KMS-11 (cell line): ENCODE measurements around the gene RBM22.

Source experiments
- H2AFZ ChIP-seq: fragments of 200-600 bp; sonication (generic); 2 replicates; pipeline ENCODE4 v1.6.1; 2016; ENCODE audit warnings: antibody characterized with exemption, mixed run types, low read depth
- H3K27ac ChIP-seq: fragments of 200-600 bp; sonication (generic); 2 replicates; pipeline ENCODE4 v1.6.1; 2016; ENCODE audit warnings: mild to moderate bottlenecking, mixed run types
- H3K27me3 ChIP-seq: fragments of 200-600 bp; sonication (generic); 2 replicates; pipeline ENCODE4 v1.6.1; 2017; ENCODE audit warnings: mild to moderate bottlenecking, low read depth, mixed run types, moderate library complexity; ENCODE audit not compliant: insufficient read depth
- H3K36me3 ChIP-seq: fragments of 200-600 bp; sonication (generic); 2 replicates; pipeline ENCODE4 v1.6.1; 2017; ENCODE audit warnings: mild to moderate bottlenecking, mixed run types; ENCODE audit not compliant: insufficient read depth
- H3K4me1 ChIP-seq: fragments of 200-600 bp; sonication (generic); 2 replicates; pipeline ENCODE4 v1.6.1; 2016; ENCODE audit warnings: mild to moderate bottlenecking, low read depth, mixed run types; ENCODE audit not compliant: poor library complexity, severe bottlenecking
- H3K4me2 ChIP-seq: fragments of 200-600 bp; sonication (generic); 2 replicates; pipeline ENCODE4 v1.7.0; 2016; ENCODE audit warnings: mild to moderate bottlenecking, mixed run types
- H3K4me3 ChIP-seq: fragments of 200-600 bp; sonication (generic); IDR thresholded peaks from 2 replicates; pipeline ENCODE4 v1.6.1; 2017; ENCODE audit warnings: low read depth, low read length, mixed read lengths; ENCODE audit not compliant: insufficient read depth
- H3K79me2 ChIP-seq: fragments of 200-600 bp; sonication (generic); 2 replicates; pipeline ENCODE4 v1.6.1; 2016; ENCODE audit warnings: low read depth, mixed run types; ENCODE audit not compliant: insufficient read depth
- H3K9ac ChIP-seq: fragments of 200-600 bp; sonication (generic); 2 replicates; pipeline ENCODE4 v1.6.1; 2016; ENCODE audit warnings: mild to moderate bottlenecking, mixed run types
- H4K20me1 ChIP-seq: fragments of 200-600 bp; sonication (generic); 2 replicates; pipeline ENCODE4 v1.6.1; 2016; ENCODE audit warnings: mild to moderate bottlenecking, mixed run types; ENCODE audit not compliant: insufficient read depth
- CTCF ChIP-seq: fragments of 200-600 bp; sonication (generic); conservative IDR thresholded peaks from 2 replicates; pipeline ENCODE4 v1.6.1; 2017; ENCODE audit warnings: low read depth, mild to moderate bottlenecking, antibody characterized with exemption, low read length, moderate library complexity, mixed read lengths

Gene RBM22

GRCh38 chr5:150670275-150670947 lies 30.5 kb downstream of the RBM22 start:
- no peaks in the 10 kb centered on the region for H3K4me1 ChIP-seq
- no peak overlapping the region for H3K4me2 ChIP-seq
- TF ChIP-seq CTCF = no peak
- H3K79me2 ChIP-seq = no peaks in the 10 kb centered on the region
- H3K27me3 ChIP-seq = no peaks in the 10 kb centered on the region
- no peak overlapping the region for H3K4me3 ChIP-seq
- H3K9ac ChIP-seq = no peak overlapping the region
- H3K36me3 ChIP-seq = no peaks in the 10 kb centered on the region
- H2AFZ ChIP-seq = no peak overlapping the region
- H3K27ac ChIP-seq = no peak overlapping the region
- H4K20me1 ChIP-seq = no peaks in the 10 kb centered on the region

- Histone ChIP-seq H2AFZ (no peak overlapping the region), H3K9ac (no peak overlapping the region), H3K36me3 (no peaks in the 10 kb centered on the region), H3K27ac (no peak overlapping the region), H3K27me3 (no peaks in the 10 kb centered on the region), H3K4me2 (no peak overlapping the region), H3K4me3 (no peak overlapping the region), H4K20me1 (no peaks in the 10 kb centered on the region), H3K4me1 (no peaks in the 10 kb centered on the region), H3K79me2 (no peaks in the 10 kb centered on the region)
- TF ChIP-seq CTCF = no peak
Observed at GRCh38 chr5:150665044-150665443, 35.8 kb downstream of the RBM22 start.

- Histone ChIP-seq H3K27me3 (no peaks in the 10 kb centered on the region), H3K4me2 (no peak overlapping the region), H3K9ac (no peak overlapping the region), H3K27ac (no peak overlapping the region), H2AFZ (no peak overlapping the region), H3K4me1 (no peaks in the 10 kb centered on the region), H3K36me3 (no peaks in the 10 kb centered on the region), H3K4me3 (no peak overlapping the region), H4K20me1 (no peaks in the 10 kb centered on the region), H3K79me2 (no peaks in the 10 kb centered on the region)
- TF ChIP-seq CTCF = no peak
Observed at GRCh38 chr5:150663936-150664335, 36.9 kb downstream of the RBM22 start.

- Histone ChIP-seq H3K27ac (no peak overlapping the region), H3K4me1 (no peaks in the 10 kb centered on the region), H3K9ac (no peak overlapping the region), H2AFZ (no peak overlapping the region), H3K4me3 (no peak overlapping the region), H3K27me3 (no peaks in the 10 kb centered on the region), H3K4me2 (no peak overlapping the region), H3K79me2 (no peaks in the 10 kb centered on the region), H4K20me1 (no peaks in the 10 kb centered on the region), H3K36me3 (no peaks in the 10 kb centered on the region)
- no peak for TF ChIP-seq CTCF
Observed at GRCh38 chr5:150662731-150663516, 37.9 kb downstream of the RBM22 start.
